Measurements from ENCODE around the gene ANKS4B.
"Not testable (repeated sequence)": the region's sequence is repeated elsewhere in the genome, so short reads cannot be mapped to it uniquely, and the experiment has no call there.

ANKS4B gene

GRCh38 chr16:21233521-21234150, at the start of gene ANKS4B:
ANKS4B (plus strand) TSS chr16:21233699; CDS start chr16:21233738, 39 bp downstream.
- no peak for DNase-seq (ENCODE audit: low read depth in 2 of 3, low spot score in 2 of 3)

- DNase-seq (ENCODE audit: low read depth in 2 of 3, low spot score in 2 of 3), result no peak
These were observed 49.5 kb upstream of the ANKS4B start for GRCh38 chr16:21183995-21184394.

GRCh38 chr16:21184834-21185233, 48.7 kb upstream of the ANKS4B start:
- DNase-seq (ENCODE audit: low read depth in 2 of 3, low spot score in 2 of 3), result no peak

- no peak for DNase-seq (ENCODE audit: low read depth in 2 of 3, low spot score in 2 of 3)
These were observed 47.7 kb upstream of the ANKS4B start for GRCh38 chr16:21185659-21186325.

- DNase-seq (ENCODE audit: low read depth in 2 of 3, low spot score in 2 of 3), result no peak
These were observed 47.2 kb upstream of the ANKS4B start for GRCh38 chr16:21186326-21186691.

- no peak for DNase-seq (ENCODE audit: low read depth in 2 of 3, low spot score in 2 of 3)
These were observed 44.2 kb upstream of the ANKS4B start for GRCh38 chr16:21189311-21189710.

- no peak for DNase-seq (ENCODE audit: low read depth in 2 of 3, low spot score in 2 of 3)
These were observed 43.5 kb upstream of the ANKS4B start for GRCh38 chr16:21190013-21190412.

GRCh38 chr16:21190599-21190998, 42.9 kb upstream of the ANKS4B start:
- no peak for DNase-seq (ENCODE audit: low read depth in 2 of 3, low spot score in 2 of 3)

- DNase-seq (ENCODE audit: low read depth in 2 of 3, low spot score in 2 of 3), result no peak
These were observed 40.5 kb upstream of the ANKS4B start for GRCh38 chr16:21192991-21193390.

GRCh38 chr16:21194771-21195301, 38.7 kb upstream of the ANKS4B start:
- DNase-seq (ENCODE audit: low read depth in 2 of 3, low spot score in 2 of 3), result no peak

GRCh38 chr16:21195330-21195729, 38.2 kb upstream of the ANKS4B start:
- DNase-seq (ENCODE audit: low read depth in 2 of 3, low spot score in 2 of 3), result not testable (repeated sequence)

- DNase-seq (ENCODE audit: low read depth in 2 of 3, low spot score in 2 of 3), result no peak
These were observed 36.4 kb upstream of the ANKS4B start for GRCh38 chr16:21197112-21197511.

GRCh38 chr16:21197621-21198020, 35.9 kb upstream of the ANKS4B start:
- no peak for DNase-seq (ENCODE audit: low read depth in 2 of 3, low spot score in 2 of 3)

GRCh38 chr16:21199607-21200218, 33.8 kb upstream of the ANKS4B start:
- no peak for DNase-seq (ENCODE audit: low read depth in 2 of 3, low spot score in 2 of 3)

- DNase-seq (ENCODE audit: low read depth in 2 of 3, low spot score in 2 of 3), result no peak
These were observed 30.2 kb upstream of the ANKS4B start for GRCh38 chr16:21203155-21203797.

GRCh38 chr16:21205303-21205702, 28.2 kb upstream of the ANKS4B start:
- no peak for DNase-seq (ENCODE audit: low read depth in 2 of 3, low spot score in 2 of 3)

- no peak for DNase-seq (ENCODE audit: low read depth in 2 of 3, low spot score in 2 of 3)
These were observed 26.9 kb upstream of the ANKS4B start for GRCh38 chr16:21206550-21206949.

GRCh38 chr16:21208446-21209230, 24.9 kb upstream of the ANKS4B start:
- no peak for DNase-seq (ENCODE audit: low read depth in 2 of 3, low spot score in 2 of 3)

- DNase-seq (ENCODE audit: low read depth in 2 of 3, low spot score in 2 of 3), result no peak
These were observed 22.0 kb upstream of the ANKS4B start, which contains the start of gene ZP2 for GRCh38 chr16:21211486-21211885. ZP2 (minus strand) TSS chr16:21211574; CDS start chr16:21211547, 27 bp downstream.

- no peak for DNase-seq (ENCODE audit: low read depth in 2 of 3, low spot score in 2 of 3)
These were observed 19.4 kb upstream of the ANKS4B start for GRCh38 chr16:21214086-21214485.

- no peak for DNase-seq (ENCODE audit: low read depth in 2 of 3, low spot score in 2 of 3)
These were observed 16.4 kb upstream of the ANKS4B start for GRCh38 chr16:21217121-21217520.

Data from activated CD8-positive, alpha-beta memory T cell treated with anti-CD3 and anti-CD28 coated beads for 48 hours (primary cell).